Activated CD4-positive, alpha-beta T cell treated with anti-CD3 and anti-CD28 coated beads, Interleukin-2, amount 10 ng/mL, durations not matched to agents 24 days and 14 days (primary cell): ENCODE results near the gene ELAVL4. TPM values are rescaled to one million over a fixed set of nuclear protein-coding genes. Genes with fewer than 3 reads are reported as not detected.

Experiments used
- DNase-seq: peaks from one replicate; pipeline ENCODE4 v3.0.0; 2022
- H3K27ac Mint-ChIP-seq: one replicate; pipeline ENCODE4 v1.8.0; 2022; ENCODE audit warnings: mild to moderate bottlenecking, mixed read lengths
- H3K27me3 Mint-ChIP-seq: one replicate; pipeline ENCODE4 v1.8.0; 2022; ENCODE audit warnings: mixed read lengths
- H3K36me3 Mint-ChIP-seq: one replicate; pipeline ENCODE4 v1.8.0; 2022; ENCODE audit warnings: low read depth, mild to moderate bottlenecking, mixed read lengths
- H3K4me1 Mint-ChIP-seq: one replicate; pipeline ENCODE4 v1.8.0; 2021; ENCODE audit warnings: mixed read lengths
- H3K4me3 Mint-ChIP-seq: one replicate; pipeline ENCODE4 v1.8.0; 2022; ENCODE audit warnings: mild to moderate bottlenecking, moderate library complexity, mixed read lengths
- H3K9me3 Mint-ChIP-seq: one replicate; pipeline ENCODE4 v1.8.0; 2021; ENCODE audit warnings: mixed read lengths
- intact Hi-C: fragments of 100-400 bp; cut with micrococcal nuclease; formaldehyde crosslinking; loops from one replicate; pipeline ENCODE4 v1.15.1; 2023
- total RNA-seq: library from RNA; stranded (reverse); gene quantifications from 2 replicates; pipeline ENCODE4 v1.2.3, GENCODE V29; 2022

The ELAVL4 gene
- total RNA-seq, 1 donor from 2014 or later = not detected

- H3K27ac Mint-ChIP-seq = no peak overlapping the region
- H3K4me1 Mint-ChIP-seq = no peaks in the 10 kb centered on the region
- no peaks in the 10 kb centered on the region for H3K9me3 Mint-ChIP-seq
- DNase-seq = no peak
- H3K36me3 Mint-ChIP-seq = no peaks in the 10 kb centered on the region
- H3K4me3 Mint-ChIP-seq = no peak overlapping the region
- H3K27me3 Mint-ChIP-seq = peaks cover 1% of the 10 kb centered on the region
- intact Hi-C loops = no loop called here
Measured at GRCh38 chr1:50177994-50178393, 69.3 kb downstream of the ELAVL4 start.

- no peaks in the 10 kb centered on the region for H3K9me3 Mint-ChIP-seq
- no peaks in the 10 kb centered on the region for H3K27me3 Mint-ChIP-seq
- H3K4me1 Mint-ChIP-seq = no peaks in the 10 kb centered on the region
- H3K27ac Mint-ChIP-seq = no peak overlapping the region
- intact Hi-C loops = no loop called here
- no peaks in the 10 kb centered on the region for H3K36me3 Mint-ChIP-seq
- no peak overlapping the region for H3K4me3 Mint-ChIP-seq
- DNase-seq = no peak
Measured at GRCh38 chr1:50179639-50180038, 70.9 kb downstream of the ELAVL4 start.

GRCh38 chr1:50180367-50180766 lies 71.6 kb downstream of the ELAVL4 start:
- Mint-ChIP-seq H3K27ac (no peak overlapping the region), H3K27me3 (no peaks in the 10 kb centered on the region), H3K9me3 (no peaks in the 10 kb centered on the region), H3K4me1 (no peaks in the 10 kb centered on the region), H3K36me3 (no peaks in the 10 kb centered on the region), H3K4me3 (no peak overlapping the region)
- intact Hi-C loops = no loop called here
- DNase-seq = no peak

- DNase-seq = no peak
- Mint-ChIP-seq H3K36me3 (no peaks in the 10 kb centered on the region), H3K27me3 (peaks cover under 1% of the 10 kb centered on the region)
Measured at GRCh38 chr1:50181027-50181663, 72.4 kb downstream of the ELAVL4 start.

GRCh38 chr1:50183378-50184133 lies 74.8 kb downstream of the ELAVL4 start:
- H3K4me3 Mint-ChIP-seq = no peak overlapping the region
- no peaks in the 10 kb centered on the region for H3K4me1 Mint-ChIP-seq
- DNase-seq = no peak
- no peaks in the 10 kb centered on the region for H3K36me3 Mint-ChIP-seq
- peaks cover 2% of the 10 kb centered on the region for H3K27me3 Mint-ChIP-seq
- H3K9me3 Mint-ChIP-seq = no peaks in the 10 kb centered on the region
- intact Hi-C loops = no loop called here
- no peak overlapping the region for H3K27ac Mint-ChIP-seq

More at GRCh38 chr1:50181027-50181663, 72.4 kb downstream of the ELAVL4 start:
- no peak overlapping the region for H3K27ac Mint-ChIP-seq
- no peaks in the 10 kb centered on the region for H3K4me1 Mint-ChIP-seq
- H3K4me3 Mint-ChIP-seq = no peak overlapping the region
- intact Hi-C loops = no loop called here
- H3K9me3 Mint-ChIP-seq = no peaks in the 10 kb centered on the region

- Mint-ChIP-seq H3K4me1 (no peaks in the 10 kb centered on the region), H3K4me3 (no peak overlapping the region), H3K27ac (no peak overlapping the region), H3K9me3 (no peaks in the 10 kb centered on the region), H3K27me3 (peaks cover 2% of the 10 kb centered on the region), H3K36me3 (no peaks in the 10 kb centered on the region)
- intact Hi-C loops = no loop called here
- no peak for DNase-seq
Measured at GRCh38 chr1:50189369-50189768, 80.6 kb downstream of the ELAVL4 start.

- H3K9me3 Mint-ChIP-seq = no peaks in the 10 kb centered on the region
- no peak overlapping the region for H3K4me3 Mint-ChIP-seq
- H3K4me1 Mint-ChIP-seq = no peaks in the 10 kb centered on the region
- H3K36me3 Mint-ChIP-seq = no peaks in the 10 kb centered on the region
- DNase-seq = no peak
- intact Hi-C loops = no loop called here
- H3K27me3 Mint-ChIP-seq = no peaks in the 10 kb centered on the region
- no peak overlapping the region for H3K27ac Mint-ChIP-seq
Measured at GRCh38 chr1:50193002-50193401, 84.3 kb downstream of the ELAVL4 start.

- H3K4me3 Mint-ChIP-seq = no peak overlapping the region
- no peak overlapping the region for H3K27ac Mint-ChIP-seq
- DNase-seq = no peak
- H3K9me3 Mint-ChIP-seq = no peaks in the 10 kb centered on the region
- no peaks in the 10 kb centered on the region for H3K4me1 Mint-ChIP-seq
- H3K36me3 Mint-ChIP-seq = no peaks in the 10 kb centered on the region
- H3K27me3 Mint-ChIP-seq = no peaks in the 10 kb centered on the region
- intact Hi-C loops = no loop called here
Measured at GRCh38 chr1:50195205-50195604, 86.5 kb downstream of the ELAVL4 start.

- Mint-ChIP-seq H3K4me1 (no peaks in the 10 kb centered on the region), H3K36me3 (no peaks in the 10 kb centered on the region), H3K27me3 (no peaks in the 10 kb centered on the region), H3K4me3 (no peak overlapping the region), H3K9me3 (no peaks in the 10 kb centered on the region), H3K27ac (no peak overlapping the region)
- intact Hi-C loops = no loop called here
- no peak for DNase-seq
Measured at GRCh38 chr1:50196081-50196480, 87.4 kb downstream of the ELAVL4 start.

GRCh38 chr1:50197216-50197615 lies 88.5 kb downstream of the ELAVL4 start:
- DNase-seq = no peak
- Mint-ChIP-seq H3K4me1 (no peaks in the 10 kb centered on the region), H3K36me3 (no peaks in the 10 kb centered on the region), H3K27ac (no peak overlapping the region), H3K9me3 (no peaks in the 10 kb centered on the region), H3K4me3 (no peak overlapping the region), H3K27me3 (no peaks in the 10 kb centered on the region)
- intact Hi-C loops = no loop called here

- no peak overlapping the region for H3K27ac Mint-ChIP-seq
- H3K9me3 Mint-ChIP-seq = no peaks in the 10 kb centered on the region
- no peaks in the 10 kb centered on the region for H3K4me1 Mint-ChIP-seq
- H3K27me3 Mint-ChIP-seq = no peaks in the 10 kb centered on the region
- intact Hi-C loops = no loop called here
- no peak for DNase-seq
- H3K36me3 Mint-ChIP-seq = no peaks in the 10 kb centered on the region
- H3K4me3 Mint-ChIP-seq = no peak overlapping the region
Measured at GRCh38 chr1:50208315-50208714, 99.6 kb downstream of the ELAVL4 start.

GRCh38 chr1:50208756-50209155 lies 100.0 kb downstream of the ELAVL4 start:
- Mint-ChIP-seq H3K4me3 (no peak overlapping the region), H3K36me3 (no peaks in the 10 kb centered on the region), H3K9me3 (no peaks in the 10 kb centered on the region), H3K4me1 (no peaks in the 10 kb centered on the region), H3K27ac (no peak overlapping the region), H3K27me3 (no peaks in the 10 kb centered on the region)
- intact Hi-C loops = no loop called here
- DNase-seq = no peak

GRCh38 chr1:50209749-50210148 lies 101.0 kb downstream of the ELAVL4 start:
- intact Hi-C loops = no loop called here

GRCh38 chr1:50213505-50213904 lies 104.8 kb downstream of the ELAVL4 start:
- Mint-ChIP-seq H3K4me1 (no peaks in the 10 kb centered on the region), H3K36me3 (no peaks in the 10 kb centered on the region), H3K9me3 (no peaks in the 10 kb centered on the region), H3K4me3 (no peak overlapping the region), H3K27me3 (no peaks in the 10 kb centered on the region), H3K27ac (no peak overlapping the region)
- intact Hi-C loops = no loop called here
- DNase-seq = no peak

More at GRCh38 chr1:50209749-50210148, 101.0 kb downstream of the ELAVL4 start:
- Mint-ChIP-seq H3K4me1 (no peaks in the 10 kb centered on the region), H3K9me3 (no peaks in the 10 kb centered on the region), H3K27ac (no peak overlapping the region), H3K36me3 (no peaks in the 10 kb centered on the region), H3K27me3 (no peaks in the 10 kb centered on the region), H3K4me3 (no peak overlapping the region)
- no peak for DNase-seq
